HepG2 (cell line): ENCODE results near the gene RNU6-1. TPM values are rescaled to one million over a fixed set of nuclear protein-coding genes. Genes with fewer than 3 reads are reported as not detected.

Experiments used
- AKAP8 ChIP-seq: sonication (generic); formaldehyde crosslinking; IDR thresholded peaks from 2 replicates; pipeline ENCODE4 v1.5.1; 2020; ENCODE audit warnings: mild to moderate bottlenecking, missing genetic modification reagents
- BCL6 ChIP-seq: IDR thresholded peaks from 2 replicates; pipeline ENCODE4 v1.6.1; 2016; ENCODE audit warnings: missing genetic modification reagents, missing compliant biosample characterization
- MTF2 ChIP-seq: sonication (generic); formaldehyde crosslinking; IDR thresholded peaks from 2 replicates; pipeline ENCODE4 v1.5.0; 2020; ENCODE audit warnings: missing genetic modification reagents, borderline replicate concordance
- NONO ChIP-seq, 2 experiments: fragments of 450-650 bp in 1 of 2; sonication (generic) in 1 of 2; formaldehyde crosslinking in 1 of 2; IDR thresholded peaks in 1 of 2; conservative IDR thresholded peaks in 1 of 2; 2 replicates each; pipeline versions ENCODE4 v1.6.1 to v1.8.0; 2017 to 2022; ENCODE audit warnings: mild to moderate bottlenecking in 1 of 2, missing genetic modification reagents in 1 of 2, moderate library complexity in 1 of 2
- ZNF766 ChIP-seq: sonication (generic); formaldehyde crosslinking; IDR thresholded peaks from 2 replicates; pipeline ENCODE4 v1.5.0; 2020; ENCODE audit warnings: missing genetic modification reagents, borderline replicate concordance
- ZNF781 ChIP-seq: sonication (generic); formaldehyde crosslinking; IDR thresholded peaks from 2 replicates; pipeline ENCODE4 v1.5.1; 2020; ENCODE audit warnings: borderline replicate concordance, mild to moderate bottlenecking, missing genetic modification reagents; ENCODE audit errors: not compliant biosample characterization
- polyA plus RNA-seq, 8 experiments: library from polyadenylated mRNA; depleted of rRNA in 3 of 8; stranded (reverse) in 7 of 8; unstranded in 1 of 8; fragments of >200 nt; fragmentation: Illumina TruSeq in 4 of 8; extraction: Trizol in 4 of 8; gene quantifications; 2 replicates each; pipeline versions ENCODE4 v1.2.1 to v1.2.3, GENCODE V29; 2011 to 2016; ENCODE audit warnings: low read depth in 4 of 8, missing spikeins in 1 of 8, mixed read lengths in 1 of 8; ENCODE audit not compliant: insufficient read depth in 1 of 8
- total RNA-seq, 5 experiments: library from RNA; depleted of rRNA; stranded (reverse); fragments of >200 nt; fragmentation: Illumina TruSeq; extraction: Trizol; gene quantifications; 2 replicates each; pipeline ENCODE4 v1.2.3, GENCODE V29; 2016; ENCODE audit warnings: low read depth in 1 of 5
- TF ChIP-seq, protein P1 (sequence below): sonication (generic); formaldehyde crosslinking; IDR thresholded peaks from 2 replicates; pipeline ENCODE4 v1.4.0; 2020; ENCODE audit warnings: missing genetic modification reagents
- TF ChIP-seq, protein P2 (sequence below), 2 experiments: sonication (generic) in 1 of 2; formaldehyde crosslinking in 1 of 2; IDR thresholded peaks; 2 replicates each; pipeline versions ENCODE4 v1.6.1 to v1.9.0; 2014 to 2022; ENCODE audit warnings: antibody characterized with exemption in 1 of 2, borderline replicate concordance in 1 of 2, inconsistent platforms in 1 of 2, low read depth in 1 of 2, missing genetic modification reagents in 1 of 2
- TF ChIP-seq, protein P3 (sequence below): IDR thresholded peaks from 2 replicates; pipeline ENCODE4 v1.6.1; 2018; ENCODE audit warnings: missing genetic modification reagents, mild to moderate bottlenecking, missing compliant biosample characterization
- TF ChIP-seq, protein P4 (sequence below): sonication (generic); formaldehyde crosslinking; IDR thresholded peaks from 2 replicates; pipeline ENCODE4 v1.4.0; 2020; ENCODE audit warnings: mild to moderate bottlenecking, missing genetic modification reagents
- TF ChIP-seq, protein P5 (sequence below): IDR thresholded peaks from 2 replicates; pipeline ENCODE4 v1.6.1; 2016

The RNU6-1 gene
- total and polyA plus RNA-seq, 2 of the 13 experiments (the other 11 are each of a cell fraction or from before 2014, with no cell fraction given), result under 0.01 TPM; not detected in 1

DNA sequence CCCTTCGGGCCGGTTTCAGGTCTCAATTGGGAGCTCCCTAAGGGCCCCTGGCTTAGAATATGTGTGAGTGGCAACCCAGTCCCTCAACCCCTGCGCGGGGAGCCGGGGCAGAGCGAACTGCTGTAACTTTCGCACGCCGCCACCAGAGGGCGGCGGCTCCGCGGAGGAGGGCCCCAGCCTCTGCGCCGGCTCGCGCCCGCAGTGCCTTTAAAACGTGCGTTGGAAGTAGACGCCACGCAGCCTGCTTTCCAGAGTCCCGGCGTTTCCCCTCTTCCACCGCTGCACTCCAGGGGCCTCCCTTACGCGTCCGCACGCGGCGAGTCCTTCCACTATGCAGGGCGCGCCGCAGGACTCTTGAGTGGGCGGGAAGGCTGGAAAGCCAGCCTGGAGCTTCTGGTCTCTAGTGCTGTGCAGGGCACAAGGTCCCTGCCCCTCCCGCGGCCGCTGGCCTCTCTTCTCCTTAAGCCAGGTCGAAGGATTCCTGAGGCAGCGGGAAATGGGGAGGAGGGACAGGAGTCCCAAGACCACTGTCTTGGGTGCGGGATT lies 23.7 kb upstream of the RNU6-1 start (continued):
- TF ChIP-seq, protein P1, sequence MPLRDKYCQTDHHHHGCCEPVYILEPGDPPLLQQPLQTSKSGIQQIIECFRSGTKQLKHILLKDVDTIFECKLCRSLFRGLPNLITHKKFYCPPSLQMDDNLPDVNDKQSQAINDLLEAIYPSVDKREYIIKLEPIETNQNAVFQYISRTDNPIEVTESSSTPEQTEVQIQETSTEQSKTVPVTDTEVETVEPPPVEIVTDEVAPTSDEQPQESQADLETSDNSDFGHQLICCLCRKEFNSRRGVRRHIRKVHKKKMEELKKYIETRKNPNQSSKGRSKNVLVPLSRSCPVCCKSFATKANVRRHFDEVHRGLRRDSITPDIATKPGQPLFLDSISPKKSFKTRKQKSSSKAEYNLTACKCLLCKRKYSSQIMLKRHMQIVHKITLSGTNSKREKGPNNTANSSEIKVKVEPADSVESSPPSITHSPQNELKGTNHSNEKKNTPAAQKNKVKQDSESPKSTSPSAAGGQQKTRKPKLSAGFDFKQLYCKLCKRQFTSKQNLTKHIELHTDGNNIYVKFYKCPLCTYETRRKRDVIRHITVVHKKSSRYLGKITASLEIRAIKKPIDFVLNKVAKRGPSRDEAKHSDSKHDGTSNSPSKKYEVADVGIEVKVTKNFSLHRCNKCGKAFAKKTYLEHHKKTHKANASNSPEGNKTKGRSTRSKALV (CRISPR knock-in tag), result peak; percentile 62
- TF ChIP-seq, protein P2, sequence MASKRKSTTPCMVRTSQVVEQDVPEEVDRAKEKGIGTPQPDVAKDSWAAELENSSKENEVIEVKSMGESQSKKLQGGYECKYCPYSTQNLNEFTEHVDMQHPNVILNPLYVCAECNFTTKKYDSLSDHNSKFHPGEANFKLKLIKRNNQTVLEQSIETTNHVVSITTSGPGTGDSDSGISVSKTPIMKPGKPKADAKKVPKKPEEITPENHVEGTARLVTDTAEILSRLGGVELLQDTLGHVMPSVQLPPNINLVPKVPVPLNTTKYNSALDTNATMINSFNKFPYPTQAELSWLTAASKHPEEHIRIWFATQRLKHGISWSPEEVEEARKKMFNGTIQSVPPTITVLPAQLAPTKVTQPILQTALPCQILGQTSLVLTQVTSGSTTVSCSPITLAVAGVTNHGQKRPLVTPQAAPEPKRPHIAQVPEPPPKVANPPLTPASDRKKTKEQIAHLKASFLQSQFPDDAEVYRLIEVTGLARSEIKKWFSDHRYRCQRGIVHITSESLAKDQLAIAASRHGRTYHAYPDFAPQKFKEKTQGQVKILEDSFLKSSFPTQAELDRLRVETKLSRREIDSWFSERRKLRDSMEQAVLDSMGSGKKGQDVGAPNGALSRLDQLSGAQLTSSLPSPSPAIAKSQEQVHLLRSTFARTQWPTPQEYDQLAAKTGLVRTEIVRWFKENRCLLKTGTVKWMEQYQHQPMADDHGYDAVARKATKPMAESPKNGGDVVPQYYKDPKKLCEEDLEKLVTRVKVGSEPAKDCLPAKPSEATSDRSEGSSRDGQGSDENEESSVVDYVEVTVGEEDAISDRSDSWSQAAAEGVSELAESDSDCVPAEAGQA (IDR thresholded peaks at IDR 0.05; ENCODE audit: low read depth), result no peak
- TF ChIP-seq, protein P2 (CRISPR knock-in tag; IDR thresholded peaks at IDR 0.05; ENCODE audit: borderline replicate concordance), result 0 out of 2 replicates have a peak, but pooled peaks have one; percentile 76
- TF ChIP-seq NONO (IDR thresholded peaks at IDR 0.05) (no peak), NONO (CRISPR knock-in tag; conservative IDR thresholded peaks at IDR 0.05) (no peak; the same call in 1 of the 2 replicates), ZNF766 (CRISPR knock-in tag) (peak; percentile 52; the same call in 1 of the 2 replicates), MTF2 (peak; percentile 51; the same call in 1 of the 2 replicates), AKAP8 (CRISPR knock-in tag) (0 out of 2 replicates have a peak, but pooled peaks have one; percentile 70), BCL6 (CRISPR knock-in tag) (peak; percentile 63), ZNF781 (CRISPR knock-in tag) (peak; percentile 67)
- TF ChIP-seq, protein P3, sequence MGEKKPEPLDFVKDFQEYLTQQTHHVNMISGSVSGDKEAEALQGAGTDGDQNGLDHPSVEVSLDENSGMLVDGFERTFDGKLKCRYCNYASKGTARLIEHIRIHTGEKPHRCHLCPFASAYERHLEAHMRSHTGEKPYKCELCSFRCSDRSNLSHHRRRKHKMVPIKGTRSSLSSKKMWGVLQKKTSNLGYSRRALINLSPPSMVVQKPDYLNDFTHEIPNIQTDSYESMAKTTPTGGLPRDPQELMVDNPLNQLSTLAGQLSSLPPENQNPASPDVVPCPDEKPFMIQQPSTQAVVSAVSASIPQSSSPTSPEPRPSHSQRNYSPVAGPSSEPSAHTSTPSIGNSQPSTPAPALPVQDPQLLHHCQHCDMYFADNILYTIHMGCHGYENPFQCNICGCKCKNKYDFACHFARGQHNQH (CRISPR knock-in tag), result peak; percentile 81
- TF ChIP-seq, protein P4, sequence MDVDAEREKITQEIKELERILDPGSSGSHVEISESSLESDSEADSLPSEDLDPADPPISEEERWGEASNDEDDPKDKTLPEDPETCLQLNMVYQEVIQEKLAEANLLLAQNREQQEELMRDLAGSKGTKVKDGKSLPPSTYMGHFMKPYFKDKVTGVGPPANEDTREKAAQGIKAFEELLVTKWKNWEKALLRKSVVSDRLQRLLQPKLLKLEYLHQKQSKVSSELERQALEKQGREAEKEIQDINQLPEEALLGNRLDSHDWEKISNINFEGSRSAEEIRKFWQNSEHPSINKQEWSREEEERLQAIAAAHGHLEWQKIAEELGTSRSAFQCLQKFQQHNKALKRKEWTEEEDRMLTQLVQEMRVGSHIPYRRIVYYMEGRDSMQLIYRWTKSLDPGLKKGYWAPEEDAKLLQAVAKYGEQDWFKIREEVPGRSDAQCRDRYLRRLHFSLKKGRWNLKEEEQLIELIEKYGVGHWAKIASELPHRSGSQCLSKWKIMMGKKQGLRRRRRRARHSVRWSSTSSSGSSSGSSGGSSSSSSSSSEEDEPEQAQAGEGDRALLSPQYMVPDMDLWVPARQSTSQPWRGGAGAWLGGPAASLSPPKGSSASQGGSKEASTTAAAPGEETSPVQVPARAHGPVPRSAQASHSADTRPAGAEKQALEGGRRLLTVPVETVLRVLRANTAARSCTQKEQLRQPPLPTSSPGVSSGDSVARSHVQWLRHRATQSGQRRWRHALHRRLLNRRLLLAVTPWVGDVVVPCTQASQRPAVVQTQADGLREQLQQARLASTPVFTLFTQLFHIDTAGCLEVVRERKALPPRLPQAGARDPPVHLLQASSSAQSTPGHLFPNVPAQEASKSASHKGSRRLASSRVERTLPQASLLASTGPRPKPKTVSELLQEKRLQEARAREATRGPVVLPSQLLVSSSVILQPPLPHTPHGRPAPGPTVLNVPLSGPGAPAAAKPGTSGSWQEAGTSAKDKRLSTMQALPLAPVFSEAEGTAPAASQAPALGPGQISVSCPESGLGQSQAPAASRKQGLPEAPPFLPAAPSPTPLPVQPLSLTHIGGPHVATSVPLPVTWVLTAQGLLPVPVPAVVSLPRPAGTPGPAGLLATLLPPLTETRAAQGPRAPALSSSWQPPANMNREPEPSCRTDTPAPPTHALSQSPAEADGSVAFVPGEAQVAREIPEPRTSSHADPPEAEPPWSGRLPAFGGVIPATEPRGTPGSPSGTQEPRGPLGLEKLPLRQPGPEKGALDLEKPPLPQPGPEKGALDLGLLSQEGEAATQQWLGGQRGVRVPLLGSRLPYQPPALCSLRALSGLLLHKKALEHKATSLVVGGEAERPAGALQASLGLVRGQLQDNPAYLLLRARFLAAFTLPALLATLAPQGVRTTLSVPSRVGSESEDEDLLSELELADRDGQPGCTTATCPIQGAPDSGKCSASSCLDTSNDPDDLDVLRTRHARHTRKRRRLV (CRISPR knock-in tag), result 0 out of 2 replicates have a peak, but pooled peaks have one; percentile 62
- TF ChIP-seq, protein P5, sequence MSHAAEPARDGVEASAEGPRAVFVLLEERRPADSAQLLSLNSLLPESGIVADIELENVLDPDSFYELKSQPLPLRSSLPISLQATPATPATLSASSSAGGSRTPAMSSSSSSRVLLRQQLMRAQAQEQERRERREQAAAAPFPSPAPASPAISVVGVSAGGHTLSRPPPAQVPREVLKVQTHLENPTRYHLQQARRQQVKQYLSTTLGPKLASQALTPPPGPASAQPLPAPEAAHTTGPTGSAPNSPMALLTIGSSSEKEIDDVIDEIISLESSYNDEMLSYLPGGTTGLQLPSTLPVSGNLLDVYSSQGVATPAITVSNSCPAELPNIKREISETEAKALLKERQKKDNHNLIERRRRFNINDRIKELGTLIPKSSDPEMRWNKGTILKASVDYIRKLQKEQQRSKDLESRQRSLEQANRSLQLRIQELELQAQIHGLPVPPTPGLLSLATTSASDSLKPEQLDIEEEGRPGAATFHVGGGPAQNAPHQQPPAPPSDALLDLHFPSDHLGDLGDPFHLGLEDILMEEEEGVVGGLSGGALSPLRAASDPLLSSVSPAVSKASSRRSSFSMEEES (CRISPR knock-in tag), result 0 out of 2 replicates have a peak, but pooled peaks have one; percentile 53
